ENCODE results near the gene HAUS7.

The HAUS7 gene

GRCh38 chrX:153457827-153458466, 12.4 kb downstream of the HAUS7 start:
- in situ Hi-C loops (cut with MboI; ENCODE audit: low sequenced_read_pairs) = no loop called here

GRCh38 chrX:153457136-153457825, 13.1 kb downstream of the HAUS7 start:
- in situ Hi-C loops (cut with MboI; ENCODE audit: low sequenced_read_pairs) = no loop called here

GRCh38 chrX:153456704-153457103, 13.7 kb downstream of the HAUS7 start:
- in situ Hi-C loops (cut with MboI; ENCODE audit: low sequenced_read_pairs) = no loop called here

GRCh38 chrX:153456161-153456560, 14.2 kb downstream of the HAUS7 start:
- in situ Hi-C loops (cut with MboI; ENCODE audit: low sequenced_read_pairs) = no loop called here

GRCh38 chrX:153455571-153455970, 14.8 kb downstream of the HAUS7 start:
- in situ Hi-C loops (cut with MboI; ENCODE audit: low sequenced_read_pairs) = no loop called here

GRCh38 chrX:153454901-153455550, 15.3 kb downstream of the HAUS7 start:
- in situ Hi-C loops (cut with MboI; ENCODE audit: low sequenced_read_pairs) = no loop called here

GRCh38 chrX:153450949-153451277, 19.5 kb downstream of the HAUS7 start:
- in situ Hi-C loops (cut with MboI; ENCODE audit: low sequenced_read_pairs) = no loop called here

GRCh38 chrX:153450114-153450948, 20.0 kb downstream of the HAUS7 start:
- in situ Hi-C loops (cut with MboI; ENCODE audit: low sequenced_read_pairs) = no loop called here

GRCh38 chrX:153449368-153450113, 20.8 kb downstream of the HAUS7 start:
- in situ Hi-C loops (cut with MboI; ENCODE audit: low sequenced_read_pairs) = no loop called here

GRCh38 chrX:153448556-153449367, 21.6 kb downstream of the HAUS7 start:
- in situ Hi-C loops (cut with MboI; ENCODE audit: low sequenced_read_pairs) = no loop called here

- in situ Hi-C loops (cut with MboI; ENCODE audit: low sequenced_read_pairs) = no loop called here
Observed at GRCh38 chrX:153447581-153447960, 22.8 kb downstream of the HAUS7 start.

GRCh38 chrX:153446950-153447580, 23.3 kb downstream of the HAUS7 start:
- in situ Hi-C loops (cut with MboI; ENCODE audit: low sequenced_read_pairs) = no loop called here

- in situ Hi-C loops (cut with MboI; ENCODE audit: low sequenced_read_pairs) = no loop called here
Observed at GRCh38 chrX:153446636-153446936, 23.8 kb downstream of the HAUS7 start.

GRCh38 chrX:153445856-153446635, 24.3 kb downstream of the HAUS7 start, which contains the start of gene TREX2:
TSS of gene TREX2 (minus strand) at chrX:153446056. CDS start at chrX:153445430, 626 bp downstream.
- in situ Hi-C loops (cut with MboI; ENCODE audit: low sequenced_read_pairs) = no loop called here

GRCh38 chrX:153445106-153445855, 25.1 kb downstream of the HAUS7 start:
- in situ Hi-C loops (cut with MboI; ENCODE audit: low sequenced_read_pairs) = no loop called here

GRCh38 chrX:153444333-153445011, 25.9 kb downstream of the HAUS7 start:
- in situ Hi-C loops (cut with MboI; ENCODE audit: low sequenced_read_pairs) = no loop called here
